NK-92 treated with Interleukin-12 subunit alpha and Interleukin-12 subunit beta, amount 100 ng/mL, for 24 hours (cell line): ENCODE results near the gene NRCAM.

ENCODE experiments used
- DNase-seq: peaks from one replicate; lab custom pipeline; 2025; lab: John Stamatoyannopoulos, UW

The NRCAM gene

GRCh38 chr7:108246227-108246837 is 209.9 kb downstream of the NRCAM start:
- no peak for DNase-seq

GRCh38 chr7:108245523-108246226 is 210.6 kb downstream of the NRCAM start:
- DNase-seq, result no peak

GRCh38 chr7:108244110-108244509 is 212.1 kb downstream of the NRCAM start:
- DNase-seq, result no peak

GRCh38 chr7:108239501-108240225 is 216.6 kb downstream of the NRCAM start:
- DNase-seq, result no peak

- no peak for DNase-seq
Measured at GRCh38 chr7:108236681-108237415, 219.4 kb downstream of the NRCAM start.

GRCh38 chr7:108235451-108236061 is 220.7 kb downstream of the NRCAM start:
- no peak for DNase-seq

GRCh38 chr7:108234971-108235450 is 221.2 kb downstream of the NRCAM start:
- DNase-seq, result no peak

GRCh38 chr7:108234281-108234680 is 222.0 kb downstream of the NRCAM start:
- no peak for DNase-seq

- DNase-seq, result no peak
Measured at GRCh38 chr7:108232076-108232475, 224.2 kb downstream of the NRCAM start.

GRCh38 chr7:108231221-108231620 is 225.0 kb downstream of the NRCAM start:
- no peak for DNase-seq

- no peak for DNase-seq
Measured at GRCh38 chr7:108227366-108227765, 228.9 kb downstream of the NRCAM start.

- DNase-seq, result no peak
Measured at GRCh38 chr7:108226816-108227299, 229.4 kb downstream of the NRCAM start.

- DNase-seq, result no peak
Measured at GRCh38 chr7:108225531-108226181, 230.6 kb downstream of the NRCAM start.

GRCh38 chr7:108224387-108224786 is 231.8 kb downstream of the NRCAM start:
- no peak for DNase-seq

GRCh38 chr7:108222236-108222892 is 233.9 kb downstream of the NRCAM start:
- no peak for DNase-seq

- DNase-seq, result no peak
Measured at GRCh38 chr7:108211382-108212201, 244.6 kb downstream of the NRCAM start.

- no peak for DNase-seq
Measured at GRCh38 chr7:108210796-108211195, 245.4 kb downstream of the NRCAM start.

- DNase-seq, result no peak
Measured at GRCh38 chr7:108205311-108205710, 250.9 kb downstream of the NRCAM start.

- DNase-seq, result no peak
Measured at GRCh38 chr7:108204281-108204796, 251.9 kb downstream of the NRCAM start.
